Endothelial cell of umbilical vein (primary cell): ENCODE measurements around the gene BACH2. TPM values are rescaled to one million over a fixed set of nuclear protein-coding genes. Genes with fewer than 3 reads are reported as not detected.
"Not testable (repeated sequence)": the region's sequence is repeated elsewhere in the genome, so short reads cannot be mapped to it uniquely, and the experiment has no call there.

Experiments
- BruUV-seq: library from RNA; stranded (reverse); fragments of 400-500 nt; replicated peaks from 2 replicates; lab custom pipeline; 2021; lab: Mats Ljungman, UMichigan
- CTCF ChIA-PET: fragments of 300-600, 350-600 bp; sonication (Branson Sonifier 250); formaldehyde crosslinking; loops from one replicate; lab custom pipeline; 2021; ENCODE audit warnings: antibody characterized with exemption, inconsistent platforms; lab: Charles Lee
- POLR2A ChIA-PET: fragments of 300-600, 350-600 bp; sonication (Branson Sonifier 250); formaldehyde crosslinking; loops from one replicate; lab custom pipeline; 2021; ENCODE audit warnings: antibody characterized with exemption, inconsistent platforms; lab: Charles Lee
- DNase-seq: peaks from one replicate; pipeline ENCODE4 v3.0.0-alpha.2; 2011; ENCODE audit warnings: low read depth, low spot score
- FAIRE-seq: peaks from 2 replicates; lab custom pipeline; 2011; peaks lifted over from hg19 to GRCh38; lab: Jason Lieb, UNC
- H2AFZ ChIP-seq: 2 replicates; pipeline ENCODE4 v1.6.0; 2012; ENCODE audit warnings: low read depth, low read length, control low read depth, inconsistent platforms
- H3K27ac ChIP-seq: 2 replicates; pipeline ENCODE4 v1.5.1; 2011; ENCODE audit warnings: low read depth, mild to moderate bottlenecking, control low read depth, low read length, moderate library complexity; ENCODE audit not compliant: insufficient read depth
- H3K27me3 ChIP-seq, 2 experiments: 2 replicates each; pipeline versions ENCODE4 v1.6.0 to v1.6.1; 2011; ENCODE audit warnings: low read length in 2 of 2, mixed read lengths in 1 of 2; ENCODE audit not compliant: control insufficient read depth in 2 of 2, insufficient read depth in 2 of 2
- H3K36me3 ChIP-seq, 2 experiments: 2 replicates in 1 of 2; 3 replicates in 1 of 2; pipeline ENCODE4 v1.5.1; 2011; ENCODE audit warnings: low read length in 2 of 2, mild to moderate bottlenecking in 1 of 2, moderate library complexity in 1 of 2; ENCODE audit not compliant: control insufficient read depth in 2 of 2, insufficient read depth in 2 of 2; ENCODE audit errors: extremely low read depth in 1 of 2
- H3K4me1 ChIP-seq: 3 replicates; pipeline ENCODE4 v1.5.1; 2011; ENCODE audit warnings: mild to moderate bottlenecking, low read length; ENCODE audit not compliant: control insufficient read depth, insufficient read depth; ENCODE audit errors: extremely low read depth
- H3K4me2 ChIP-seq: 2 replicates; pipeline ENCODE4 v1.6.1; 2011; ENCODE audit warnings: low read length, control low read depth, mixed read lengths; ENCODE audit not compliant: insufficient read depth
- H3K4me3 ChIP-seq, 3 experiments: fragments of 200-600 bp in 1 of 3; sonication (generic), shearing (Covaris generic) in 1 of 3; replicated peaks in 1 of 3; 2 replicates each; pipeline ENCODE4 v1.5.1; 2011 to 2016; ENCODE audit warnings: control low read depth in 3 of 3, low read length in 3 of 3, mild to moderate bottlenecking in 2 of 3, inconsistent platforms in 1 of 3, low read depth in 1 of 3, moderate library complexity in 1 of 3; ENCODE audit not compliant: insufficient read depth in 1 of 3
- H3K79me2 ChIP-seq: 2 replicates; pipeline ENCODE4 v1.6.0; 2012; ENCODE audit warnings: low read length, inconsistent platforms; ENCODE audit not compliant: control insufficient read depth, insufficient read depth
- H3K9ac ChIP-seq: replicated peaks from 2 replicates; pipeline ENCODE3; 2011; ENCODE audit warnings: low read length, control low read depth; ENCODE audit not compliant: insufficient read depth; ENCODE audit errors: extremely low read depth
- H3K9me1 ChIP-seq: replicated peaks from 3 replicates; pipeline ENCODE4 v1.6.0; 2011; ENCODE audit warnings: mild to moderate bottlenecking, low read length; ENCODE audit not compliant: control insufficient read depth, insufficient read depth; ENCODE audit errors: extremely low read depth
- H3K9me3 ChIP-seq: replicated peaks from 2 replicates; pipeline ENCODE4 v1.5.1; 2012; ENCODE audit warnings: low read length, inconsistent platforms; ENCODE audit not compliant: control insufficient read depth, insufficient read depth
- H4K20me1 ChIP-seq: replicated peaks from 2 replicates; pipeline ENCODE3; 2011; ENCODE audit warnings: mild to moderate bottlenecking, low read length; ENCODE audit not compliant: control insufficient read depth, insufficient read depth; ENCODE audit errors: extremely low read depth
- CTCF ChIP-seq, 2 donors: IDR thresholded peaks; 1 replicate in 1 of 2; 2 replicates in 1 of 2; pipeline ENCODE4 v1.5.1; 2011; ENCODE audit warnings: low read length in 2 of 2, mild to moderate bottlenecking in 2 of 2, moderate library complexity in 2 of 2, control low read depth in 1 of 2, inconsistent platforms in 1 of 2, low read depth in 1 of 2; ENCODE audit not compliant: insufficient read depth in 1 of 2; ENCODE audit errors: extremely low read depth in 1 of 2
- EZH2 ChIP-seq: IDR thresholded peaks from 2 replicates; pipeline ENCODE4 v1.6.1; 2012; ENCODE audit warnings: borderline replicate concordance, low read depth, mild to moderate bottlenecking, moderate library complexity, low read length, inconsistent platforms; ENCODE audit not compliant: severe bottlenecking
- FOS ChIP-seq: IDR thresholded peaks from 2 replicates; pipeline ENCODE4 v1.6.1; 2011; ENCODE audit warnings: mild to moderate bottlenecking, low read length, moderate library complexity, borderline replicate concordance; ENCODE audit not compliant: insufficient read depth
- JUN ChIP-seq: IDR thresholded peaks from 2 replicates; pipeline ENCODE4 v1.6.1; 2011; ENCODE audit warnings: borderline replicate concordance, low read depth; ENCODE audit not compliant: insufficient read length, insufficient read depth
- MAX ChIP-seq: IDR thresholded peaks from 2 replicates; pipeline ENCODE4 v1.6.1; 2011; ENCODE audit not compliant: insufficient read depth, insufficient read length
- POLR2A ChIP-seq: IDR thresholded peaks from 2 replicates; pipeline ENCODE4 v1.6.1; 2012; ENCODE audit warnings: low read depth, mild to moderate bottlenecking, control low read depth, low read length
- POLR2AphosphoS5 ChIP-seq: IDR thresholded peaks from 2 replicates; pipeline ENCODE4 v1.6.1; 2012; ENCODE audit warnings: low read depth, mild to moderate bottlenecking, control low read depth, low read length, moderate library complexity; ENCODE audit not compliant: insufficient read depth
- dilution Hi-C: fragments of 300-500 bp; cut with MboI; formaldehyde crosslinking; loops from one replicate; pipeline ENCODE4 v1.15.0; 2019; ENCODE audit warnings: low sequenced_read_pairs; ENCODE audit not compliant: extremely low pct_ligation_motif_present
- intact Hi-C: fragments of 100-400 bp; cut with micrococcal nuclease; formaldehyde crosslinking; loops from one replicate; pipeline ENCODE4 v1.10.0; 2022
- polyA plus RNA-seq, 4 experiments: library from polyadenylated mRNA; depleted of rRNA in 3 of 4; stranded (reverse) in 3 of 4; unstranded in 1 of 4; fragments of >200 nt; gene quantifications; 2 replicates each; pipeline versions ENCODE4 v1.2.1 to v1.2.3, GENCODE V29; 2011 to 2012; ENCODE audit warnings: missing spikeins in 1 of 4
- total RNA-seq: library from RNA; stranded (reverse); gene quantifications from 2 replicates; pipeline ENCODE4 v1.2.3, GENCODE V29; 2021

Gene BACH2
- total and polyA plus RNA-seq, 2 donors (not counting 3 experiments of a cell fraction or from before 2014, with no cell fraction given), result 1.7 to 5.6 TPM

DNA sequence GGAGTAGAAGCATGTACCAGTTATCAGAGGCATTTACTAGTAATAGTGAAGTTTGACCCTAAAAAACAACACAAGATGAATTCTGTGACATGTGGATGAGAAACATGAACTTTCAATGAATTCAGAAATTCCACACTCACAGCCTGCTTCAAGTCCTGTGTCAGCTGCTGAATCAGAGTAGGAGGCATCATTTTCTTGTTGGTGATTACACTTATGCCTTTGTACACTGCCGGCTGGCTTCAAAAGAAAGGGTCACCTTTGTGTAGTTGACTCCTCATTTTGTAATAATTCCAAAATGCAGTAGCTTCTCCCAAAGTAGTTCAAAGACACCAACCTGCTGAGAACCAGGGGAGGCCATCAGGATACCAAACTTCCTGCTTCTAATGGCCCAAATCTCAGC is 165.5 kb downstream of the BACH2 start:
- dilution Hi-C loops (no loop called here), intact Hi-C loops (no loop called here)
- Histone ChIP-seq H3K27ac (no peak overlapping the region), H3K27me3 (peaks cover 0 to 4% of the 10 kb centered on the region in 2 experiments), H3K36me3 (no peaks in the 10 kb centered on the region), H3K4me2 (no peak overlapping the region), H3K4me3 (no peak overlapping the region), H3K4me1 (no peaks in the 10 kb centered on the region), H3K9me1 (no peaks in the 10 kb centered on the region), H3K9ac (no peak overlapping the region), H3K9me3 (no peaks in the 10 kb centered on the region), H3K79me2 (no peaks in the 10 kb centered on the region), H2AFZ (no peak overlapping the region), H4K20me1 (no peaks in the 10 kb centered on the region)
- no TSS peak for BruUV-seq
- TF ChIP-seq JUN (no peak), EZH2 (no peak), POLR2AphosphoS5 (no peak), FOS (no peak), CTCF (IDR thresholded peaks at IDR 0.05; ENCODE audit: extremely low read depth in 1 of 2, insufficient read depth in 1 of 2, low read depth in 1 of 2, low read length in 2 of 2) (no peak), POLR2A (no peak), MAX (no peak)
- CTCF ChIA-PET, result interaction anchor here (1.0 kb wide), 1 partner anchor 27 kb away, joined by 3 read pairs; no protein-coding TSS in a partner anchor
- POLR2A ChIA-PET, result no interaction called here
- FAIRE-seq (no peak), DNase-seq (no peak)

DNA sequence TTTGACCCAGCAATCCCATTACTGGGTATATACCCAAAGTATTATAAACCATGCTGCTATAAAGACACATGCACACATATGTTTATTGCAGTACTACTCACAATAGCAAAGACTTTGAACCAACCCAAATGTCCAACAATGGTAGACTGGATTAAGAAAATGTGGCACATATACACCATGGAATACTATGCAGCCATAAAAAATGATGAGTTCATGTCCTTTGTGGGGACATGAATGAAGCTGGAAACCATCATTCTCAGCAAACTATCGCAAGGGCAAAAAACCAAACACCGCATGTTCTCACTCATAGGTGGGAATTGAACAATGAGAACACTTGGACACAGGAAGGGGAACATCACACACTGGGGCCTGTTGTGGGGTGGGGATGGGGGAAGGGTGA is 168.0 kb downstream of the BACH2 start:
- FAIRE-seq, H3K79me2 ChIP-seq, H3K9ac ChIP-seq, DNase-seq, intact Hi-C loops, H2AFZ ChIP-seq, H3K27ac ChIP-seq, H3K4me2 ChIP-seq, H3K27me3 ChIP-seq, CTCF ChIA-PET, H3K4me3 ChIP-seq, H4K20me1 ChIP-seq, POLR2A ChIA-PET, BruUV-seq, H3K9me3 ChIP-seq, H3K4me1 ChIP-seq, H3K9me1 ChIP-seq, H3K36me3 ChIP-seq, dilution Hi-C loops: not testable (repeated sequence)
